NCI-H82 (cell line): ENCODE measurements around the gene RDH8.

Source experiments
- DNase-seq: peaks from one replicate; lab custom pipeline; 2025; lab: John Stamatoyannopoulos, UW

Gene RDH8

DNA sequence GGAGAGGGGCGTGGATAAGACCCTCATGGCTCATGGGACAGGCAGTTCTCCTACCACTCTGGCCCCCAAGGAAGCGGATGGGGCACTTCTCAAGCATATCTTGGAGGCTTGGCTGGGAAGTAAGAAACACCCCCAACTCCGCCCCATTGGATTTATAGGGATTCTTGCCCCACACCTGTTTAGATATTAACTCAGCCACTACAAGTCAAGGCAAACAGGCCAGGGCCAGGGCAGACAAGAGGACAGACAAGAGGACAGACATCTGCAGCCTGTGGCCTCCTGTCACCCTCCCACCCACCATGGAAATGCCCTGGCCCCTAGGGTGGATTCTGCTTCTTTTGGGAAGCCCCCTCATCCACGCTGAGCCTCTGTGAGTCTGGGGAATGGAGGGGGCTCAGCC, 24.1 kb downstream of the RDH8 start:
- DNase-seq = no peak

DNA sequence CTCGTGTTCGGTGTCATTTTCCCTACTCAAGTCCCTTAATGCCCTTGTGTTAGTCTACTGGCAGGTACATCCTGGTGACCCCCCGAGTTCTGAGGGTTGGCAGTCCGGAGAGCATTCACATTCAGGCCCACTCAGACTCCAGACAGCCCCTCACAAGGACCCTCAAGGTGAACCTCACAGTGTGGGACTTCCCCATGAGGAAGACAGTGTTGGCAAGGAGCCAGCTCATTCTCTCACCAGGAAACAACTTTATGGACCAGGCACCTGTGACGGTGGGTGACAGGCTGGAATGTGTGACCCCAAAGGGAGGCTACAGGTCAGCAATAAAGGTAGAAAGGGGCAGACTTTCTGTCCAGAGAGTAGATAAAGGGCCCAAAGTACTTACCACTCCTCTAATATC, 24.5 kb downstream of the RDH8 start:
- DNase-seq = no peak

DNA sequence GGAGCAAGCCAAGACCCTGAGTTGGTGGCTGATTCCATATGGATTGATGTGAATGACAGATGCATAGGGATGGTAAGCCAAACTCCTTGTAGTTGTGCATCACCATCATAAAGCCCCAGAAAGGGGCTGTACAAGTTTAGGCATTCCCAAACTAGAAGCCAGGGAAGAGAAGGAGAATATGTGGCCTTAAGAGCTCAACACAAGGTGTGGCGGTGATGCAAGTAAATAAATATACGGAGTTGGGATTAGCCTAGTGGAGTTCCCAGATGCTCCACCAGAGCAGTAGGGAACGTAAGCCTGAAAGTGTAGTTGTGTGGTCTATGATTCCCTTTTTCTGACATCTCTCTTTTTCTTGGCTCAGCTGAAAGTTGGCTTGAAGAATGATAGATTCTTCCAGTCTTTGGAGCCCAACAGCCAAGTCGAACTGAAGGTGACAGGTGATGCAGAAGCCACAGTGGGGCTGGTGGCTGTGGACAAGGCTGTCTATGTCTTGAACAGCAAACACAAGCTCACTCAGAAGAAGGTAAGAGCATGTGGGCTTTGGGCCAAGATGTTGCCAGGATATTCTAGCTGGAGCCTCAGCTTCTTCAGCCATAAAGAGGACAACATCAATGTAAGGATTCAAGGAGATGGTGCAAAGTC, 30.1 kb downstream of the RDH8 start:
- peak; percentile 30 for DNase-seq

DNA sequence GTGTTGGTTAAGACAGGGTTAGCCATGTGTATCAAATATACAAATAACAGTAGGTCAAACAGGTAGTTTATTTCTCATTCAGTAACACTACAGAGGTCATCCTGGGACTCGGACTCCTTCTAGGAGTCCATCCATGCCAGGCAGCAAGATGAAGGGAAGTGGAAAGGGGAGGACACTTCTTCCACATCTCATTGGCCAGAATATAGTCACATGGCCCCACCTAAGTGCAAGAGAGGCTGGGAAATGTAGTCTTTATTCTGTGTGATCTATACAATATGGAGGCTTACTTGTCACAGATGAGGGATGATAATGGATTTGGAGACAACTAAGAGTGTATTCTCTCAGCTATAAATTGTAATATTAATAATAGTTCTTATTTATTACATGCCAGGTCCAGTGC, 31.1 kb downstream of the RDH8 start:
- DNase-seq = no peak

DNA sequence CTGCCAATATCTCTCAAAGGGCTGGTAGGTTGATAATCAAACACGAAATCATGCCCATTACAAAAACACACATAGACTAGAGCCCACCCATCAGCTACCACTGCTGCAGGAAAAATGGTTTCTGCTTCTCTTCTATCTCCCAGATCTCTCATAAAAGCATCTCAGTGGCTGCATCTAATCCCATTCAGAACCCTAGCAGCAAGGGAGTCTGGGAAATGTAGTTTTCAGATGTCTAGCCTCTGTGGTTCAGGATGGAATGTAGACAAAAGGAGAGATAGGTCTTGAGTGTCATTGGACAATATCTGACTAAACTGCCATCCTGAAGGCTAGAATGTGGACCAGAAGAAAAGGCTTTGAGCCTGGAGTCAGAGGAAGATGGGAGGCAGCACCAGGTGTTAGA, 32.1 kb downstream of the RDH8 start:
- no peak for DNase-seq

DNA sequence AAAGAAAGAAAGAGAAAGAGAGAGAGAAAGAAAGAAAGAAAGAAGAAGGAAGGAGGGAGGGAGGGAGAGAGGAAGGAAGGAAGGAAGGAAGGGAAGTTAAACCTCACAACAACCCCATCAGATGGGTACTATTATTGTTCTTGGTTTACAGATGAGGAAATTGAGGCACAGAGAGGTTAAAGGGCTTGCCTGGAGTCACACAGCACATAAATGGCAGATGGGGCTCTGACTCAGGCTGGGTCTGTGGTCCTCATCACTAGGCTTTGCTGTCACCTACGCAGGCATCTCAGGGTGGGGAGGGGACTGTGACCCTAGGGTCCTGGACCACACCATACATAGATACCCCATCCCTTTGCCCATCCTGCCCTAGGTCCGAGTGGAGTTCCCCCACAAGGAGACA, 36.3 kb downstream of the RDH8 start:
- DNase-seq = no peak

DNA sequence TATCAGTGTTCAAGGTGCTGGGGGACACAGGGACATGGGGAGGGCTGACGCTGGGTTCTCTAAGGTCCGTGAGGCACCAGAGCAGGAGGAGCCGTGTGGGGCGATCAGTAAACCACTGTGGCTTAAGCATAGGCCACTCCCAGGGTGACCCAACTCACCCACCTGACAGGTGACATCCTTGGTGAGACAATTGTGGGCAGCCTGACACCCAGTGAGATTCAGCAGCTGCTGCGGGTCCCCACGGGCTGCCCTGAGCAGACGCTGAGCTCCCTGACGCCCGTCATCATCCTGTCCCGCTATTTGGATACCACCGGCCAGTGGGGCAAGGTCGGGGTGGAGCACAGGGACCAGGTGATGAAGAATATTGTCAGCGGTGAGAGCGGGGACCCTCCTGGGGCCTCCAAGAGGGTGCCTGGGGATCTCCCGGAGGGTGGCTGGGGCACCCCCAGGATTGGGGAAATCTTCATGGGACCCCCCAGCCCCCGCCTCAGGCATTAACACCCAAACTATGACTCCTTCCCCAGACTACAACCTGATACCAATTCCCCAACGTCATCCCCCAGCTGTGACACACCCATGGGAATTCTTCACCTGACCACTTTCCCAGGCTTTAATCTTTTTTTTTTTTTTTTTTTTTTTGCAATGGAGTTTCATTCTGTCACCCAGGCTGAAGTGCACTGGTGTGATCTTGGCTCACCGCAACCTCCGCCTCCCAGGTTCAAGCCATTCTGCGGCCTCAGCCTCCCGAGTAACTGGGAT, 39.5 kb downstream of the RDH8 start:
- no peak for DNase-seq

DNA sequence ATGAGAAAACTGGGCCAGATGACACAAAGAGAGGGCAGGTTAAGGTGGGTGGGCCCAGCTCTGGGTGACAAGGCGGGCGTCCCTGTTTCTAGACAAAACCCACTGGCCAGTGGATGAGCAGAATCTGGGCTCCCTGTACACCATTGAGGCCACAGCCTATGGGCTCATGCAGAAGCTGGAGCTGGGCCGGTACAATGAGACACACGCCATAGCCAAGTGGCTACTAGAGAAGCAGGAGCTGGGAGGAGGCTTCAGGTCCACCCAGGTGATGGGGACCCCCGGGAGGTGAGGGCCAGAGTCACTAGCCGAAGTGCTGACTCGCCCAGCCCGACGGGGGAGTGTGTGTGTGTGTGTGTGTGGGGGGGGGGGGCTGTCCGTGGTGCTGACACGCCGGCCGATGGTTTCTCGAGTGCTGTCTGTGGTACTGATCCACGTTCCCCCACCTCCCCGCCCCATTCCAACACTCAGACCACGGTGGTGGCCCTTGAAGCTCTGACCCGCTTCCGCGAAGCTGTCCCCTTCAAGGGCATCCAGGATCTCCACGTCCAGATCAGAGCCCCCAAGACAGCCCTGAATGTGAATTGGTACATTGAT, 48.5 kb downstream of the RDH8 start:
- no peak for DNase-seq

DNA sequence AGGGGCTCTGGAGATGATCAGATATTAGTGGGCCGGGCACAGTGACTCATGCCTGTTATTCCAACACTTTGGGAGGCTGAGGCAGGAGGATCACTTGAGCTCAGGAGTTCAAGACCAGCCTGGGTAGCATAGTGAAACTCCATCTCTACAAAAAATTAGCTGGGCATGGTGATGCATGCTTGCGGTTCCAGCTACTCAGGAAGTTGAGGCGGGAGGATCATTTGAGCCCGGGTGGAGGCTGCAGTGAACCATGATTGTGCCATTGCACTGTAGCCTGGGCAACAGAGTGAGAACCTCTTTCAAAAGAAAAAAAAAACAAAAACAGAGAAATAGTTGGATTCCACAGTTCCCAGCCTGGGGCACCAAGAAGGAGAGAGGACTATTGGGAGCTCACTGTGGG, 54.9 kb downstream of the RDH8 start:
- DNase-seq = no peak

DNA sequence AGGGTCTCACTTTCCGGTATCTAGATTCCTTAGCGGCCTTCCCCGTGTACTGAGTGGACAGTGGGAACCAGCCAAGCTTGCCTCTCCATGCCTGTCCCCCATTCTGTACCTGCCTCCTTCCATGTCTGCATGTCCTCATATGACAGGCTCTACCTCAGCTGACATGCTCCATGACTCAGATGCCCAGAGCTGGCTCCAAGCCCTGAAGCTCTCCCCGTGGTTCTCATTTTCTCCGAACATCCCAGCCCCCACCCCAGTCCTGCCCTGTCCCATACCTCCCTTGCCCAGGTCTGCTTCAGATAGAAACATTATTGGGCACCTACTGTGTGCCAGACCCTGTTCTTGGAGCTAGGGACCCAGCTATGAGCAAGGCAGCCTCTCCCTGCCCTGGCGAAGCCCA, 55.8 kb downstream of the RDH8 start:
- no peak for DNase-seq

DNA sequence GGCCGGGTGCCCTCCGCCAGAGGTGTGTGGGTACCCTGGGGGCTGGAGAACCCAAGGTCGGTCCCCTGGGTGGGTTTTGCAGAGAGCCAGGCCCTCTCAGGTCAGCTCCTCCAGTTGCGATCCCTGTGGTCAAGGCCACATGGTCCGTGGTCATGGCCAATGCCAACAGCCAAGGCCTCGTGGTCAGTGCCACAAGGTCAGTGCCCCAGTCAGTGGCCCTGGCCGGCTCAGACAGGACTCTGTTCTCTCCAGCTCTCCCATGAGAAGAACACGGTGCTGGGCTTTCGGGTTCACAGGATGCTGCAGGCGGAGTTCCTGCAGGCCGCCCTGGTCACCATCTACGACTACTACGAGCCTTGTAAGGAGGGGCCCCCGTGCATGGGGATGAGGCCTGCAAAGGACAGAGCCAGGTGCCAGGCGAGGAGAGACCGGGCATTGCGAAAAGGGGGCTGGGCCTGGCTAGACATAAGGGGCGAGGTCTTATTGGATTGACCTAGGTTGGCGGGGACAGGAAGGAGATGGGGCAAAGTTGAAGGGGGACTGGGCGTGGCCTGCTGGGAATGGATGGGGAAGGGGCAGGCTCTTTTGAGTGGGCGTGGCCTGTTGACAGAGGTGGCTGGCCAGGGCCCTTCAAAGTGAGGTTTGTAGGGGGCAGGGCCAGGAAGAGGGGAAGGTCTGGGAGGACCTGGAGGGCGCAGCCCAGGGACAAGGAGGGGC, 57.6 kb downstream of the RDH8 start:
- DNase-seq = no peak
